ENCODE results near the gene LAMC2.

The LAMC2 gene

DNA sequence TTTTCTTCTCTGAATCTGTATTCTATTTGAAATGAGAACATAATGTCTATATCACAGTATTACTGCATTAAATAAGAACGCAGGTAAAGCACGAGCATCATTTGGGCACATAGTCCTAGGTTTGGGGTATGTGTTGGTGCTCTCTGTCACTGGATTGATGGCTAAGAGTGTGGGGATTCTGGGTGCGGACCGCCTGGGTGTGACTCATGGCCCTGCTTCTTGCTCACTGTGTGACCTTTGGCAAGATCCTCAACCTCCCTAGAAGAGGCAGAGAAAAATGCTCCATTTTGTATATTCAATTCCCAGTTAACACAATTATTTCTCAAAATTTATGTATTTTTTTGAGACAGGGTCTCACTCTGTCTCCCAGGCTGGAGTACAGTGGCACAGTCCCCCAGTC lies 99.7 kb downstream of the LAMC2 start:
- Histone ChIP-seq H3K18ac (ENCODE audit: low read length) (no peak overlapping the region), H3K4ac (ENCODE audit: low read length) (no peak overlapping the region), H3K27ac (replicated peaks; ENCODE audit: low read length) (no peak overlapping the region), H3K79me1 (ENCODE audit: low read depth, low read length) (no peaks in the 10 kb centered on the region), H3K27me3 (ENCODE audit: control insufficient read depth in 3 of 3, insufficient read depth in 3 of 3, low read depth in 1 of 3, low read length in 3 of 3) (no peaks in the 10 kb centered on the region), H2AK5ac (ENCODE audit: low read depth, low read length) (no peak overlapping the region), H3K36me3 (replicated peaks in 1 of 2; ENCODE audit: control insufficient read depth in 2 of 2, insufficient read depth in 2 of 2, low read length in 2 of 2) (no peaks in the 10 kb centered on the region), H3K9me3 (replicated peaks in 1 of 2; ENCODE audit: control insufficient read depth in 2 of 2, insufficient read depth in 1 of 2, low read depth in 1 of 2, low read length in 2 of 2) (no peaks in the 10 kb centered on the region), H3K4me2 (ENCODE audit: insufficient read depth, low read length, poor library complexity, severe bottlenecking) (no peak overlapping the region), H2BK12ac (ENCODE audit: low read length) (no peak overlapping the region), H2BK15ac (ENCODE audit: low read length) (no peak overlapping the region), H4K91ac (ENCODE audit: low read depth, low read length, poor library complexity) (no peak overlapping the region), H2BK5ac (ENCODE audit: low read length) (no peak overlapping the region), H3K4me3 (ENCODE audit: low read length in 2 of 2) (no peak overlapping the region), H4K8ac (ENCODE audit: low read depth, low read length) (no peak overlapping the region), H2BK120ac (ENCODE audit: low read depth, low read length) (no peak overlapping the region), H2AFZ (ENCODE audit: low read length) (no peak overlapping the region), H3K23ac (ENCODE audit: low read depth, low read length, poor library complexity) (no peak overlapping the region), H3K4me1 (ENCODE audit: control insufficient read depth in 2 of 2, insufficient read depth in 1 of 2, low read depth in 1 of 2, low read length in 2 of 2) (peaks cover 3 to 4% of the 10 kb centered on the region in 2 donors), H3K14ac (ENCODE audit: low read length) (no peak overlapping the region), H3K9ac (ENCODE audit: low read depth, low read length, poor library complexity) (no peak overlapping the region)
- DNase-seq (ENCODE audit: low spot score): no peak
- WGBS, 2 donors (ENCODE audit: extremely low coverage in 2 of 2, insufficient read length in 2 of 2, insufficient replicate concordance in 1 of 2): no CpG with 5 or more reads among the region's 4 CpGs

DNA sequence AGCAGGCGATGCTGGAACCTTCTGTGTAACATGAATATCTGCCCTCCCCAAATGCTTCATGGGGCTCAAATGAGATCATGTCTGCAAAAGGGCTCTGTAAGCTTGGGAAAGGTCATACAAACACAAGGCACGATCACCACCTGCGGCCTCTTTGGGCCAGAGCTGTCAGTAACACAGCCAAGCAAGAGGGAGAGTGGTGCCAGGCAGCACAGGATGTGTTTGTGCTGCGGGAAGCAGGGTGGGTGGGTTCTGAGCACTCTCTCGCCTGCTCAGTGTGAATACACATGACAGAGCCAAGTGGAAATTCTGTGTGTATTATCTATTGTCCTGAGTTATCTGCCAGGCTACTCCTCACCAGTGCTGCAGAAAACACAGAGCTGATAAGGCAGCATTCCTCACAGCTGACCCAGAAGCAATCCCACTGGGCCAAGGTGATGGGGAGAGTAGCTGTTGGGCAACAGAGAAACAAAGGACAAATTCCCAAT lies 101.2 kb downstream of the LAMC2 start:
- H2BK15ac ChIP-seq (ENCODE audit: low read length): no peak overlapping the region
- H3K9me3 ChIP-seq (replicated peaks in 1 of 2; ENCODE audit: control insufficient read depth in 2 of 2, insufficient read depth in 1 of 2, low read depth in 1 of 2, low read length in 2 of 2): no peaks in the 10 kb centered on the region
- no peak overlapping the region for H3K27ac ChIP-seq (replicated peaks; ENCODE audit: low read length)
- no peak overlapping the region for H2AK5ac ChIP-seq (ENCODE audit: low read depth, low read length)
- WGBS, 2 donors (ENCODE audit: extremely low coverage in 2 of 2, insufficient read length in 2 of 2, insufficient replicate concordance in 1 of 2): no CpG with 5 or more reads among the region's 5 CpGs
- H3K4me1 ChIP-seq (ENCODE audit: control insufficient read depth in 2 of 2, insufficient read depth in 1 of 2, low read depth in 1 of 2, low read length in 2 of 2): peaks cover 3 to 5% of the 10 kb centered on the region in 2 donors
- H3K23ac ChIP-seq (ENCODE audit: low read depth, low read length, poor library complexity): no peak overlapping the region
- H4K8ac ChIP-seq (ENCODE audit: low read depth, low read length): no peak overlapping the region
- no peak overlapping the region for H3K18ac ChIP-seq (ENCODE audit: low read length)
- H3K4me2 ChIP-seq (ENCODE audit: insufficient read depth, low read length, poor library complexity, severe bottlenecking): no peak overlapping the region
- H2BK120ac ChIP-seq (ENCODE audit: low read depth, low read length): no peak overlapping the region
- no peak overlapping the region for H2AFZ ChIP-seq (ENCODE audit: low read length)
- no peak overlapping the region for H3K4ac ChIP-seq (ENCODE audit: low read length)
- no peaks in the 10 kb centered on the region for H3K27me3 ChIP-seq (ENCODE audit: control insufficient read depth in 3 of 3, insufficient read depth in 3 of 3, low read depth in 1 of 3, low read length in 3 of 3)
- no peaks in the 10 kb centered on the region for H3K36me3 ChIP-seq (replicated peaks in 1 of 2; ENCODE audit: control insufficient read depth in 2 of 2, insufficient read depth in 2 of 2, low read length in 2 of 2)
- no peak overlapping the region for H2BK12ac ChIP-seq (ENCODE audit: low read length)
- no peak overlapping the region for H2BK5ac ChIP-seq (ENCODE audit: low read length)
- DNase-seq (ENCODE audit: low spot score): no peak
- no peaks in the 10 kb centered on the region for H3K79me1 ChIP-seq (ENCODE audit: low read depth, low read length)
- H3K14ac ChIP-seq (ENCODE audit: low read length): peak overlapping the region; percentile 47
- H3K4me3 ChIP-seq (ENCODE audit: low read length in 2 of 2): no peak overlapping the region
- no peak overlapping the region for H4K91ac ChIP-seq (ENCODE audit: low read depth, low read length, poor library complexity)
- H3K9ac ChIP-seq (ENCODE audit: low read depth, low read length, poor library complexity): no peak overlapping the region

- no peaks in the 10 kb centered on the region for H3K9me3 ChIP-seq (replicated peaks in 1 of 2; ENCODE audit: control insufficient read depth in 2 of 2, insufficient read depth in 1 of 2, low read depth in 1 of 2, low read length in 2 of 2)
- H3K4me3 ChIP-seq (ENCODE audit: low read length in 2 of 2): no peak overlapping the region
- no peaks in the 10 kb centered on the region for H3K27me3 ChIP-seq (ENCODE audit: control insufficient read depth in 3 of 3, insufficient read depth in 3 of 3, low read depth in 1 of 3, low read length in 3 of 3)
- no peak overlapping the region for H3K9ac ChIP-seq (ENCODE audit: low read depth, low read length, poor library complexity)
- H3K18ac ChIP-seq (ENCODE audit: low read length): no peak overlapping the region
- H2BK5ac ChIP-seq (ENCODE audit: low read length): no peak overlapping the region
- H2AFZ ChIP-seq (ENCODE audit: low read length): no peak overlapping the region
- H3K4me1 ChIP-seq (ENCODE audit: control insufficient read depth in 2 of 2, insufficient read depth in 1 of 2, low read depth in 1 of 2, low read length in 2 of 2): peaks cover 3 to 8% of the 10 kb centered on the region in 2 donors
- H2BK12ac ChIP-seq (ENCODE audit: low read length): no peak overlapping the region
- WGBS, 2 donors (ENCODE audit: extremely low coverage in 2 of 2, insufficient read length in 2 of 2, insufficient replicate concordance in 1 of 2): no CpG with 5 or more reads among the region's 2 CpGs
- no peak overlapping the region for H2BK120ac ChIP-seq (ENCODE audit: low read depth, low read length)
- H4K91ac ChIP-seq (ENCODE audit: low read depth, low read length, poor library complexity): no peak overlapping the region
- H3K4me2 ChIP-seq (ENCODE audit: insufficient read depth, low read length, poor library complexity, severe bottlenecking): no peak overlapping the region
- no peaks in the 10 kb centered on the region for H3K36me3 ChIP-seq (replicated peaks in 1 of 2; ENCODE audit: control insufficient read depth in 2 of 2, insufficient read depth in 2 of 2, low read length in 2 of 2)
- H3K14ac ChIP-seq (ENCODE audit: low read length): no peak overlapping the region
- DNase-seq (ENCODE audit: low spot score): no peak
- H3K4ac ChIP-seq (ENCODE audit: low read length): no peak overlapping the region
- no peak overlapping the region for H4K8ac ChIP-seq (ENCODE audit: low read depth, low read length)
- no peak overlapping the region for H3K27ac ChIP-seq (replicated peaks; ENCODE audit: low read length)
- no peak overlapping the region for H2BK15ac ChIP-seq (ENCODE audit: low read length)
- H2AK5ac ChIP-seq (ENCODE audit: low read depth, low read length): no peak overlapping the region
- no peak overlapping the region for H3K23ac ChIP-seq (ENCODE audit: low read depth, low read length, poor library complexity)
- no peaks in the 10 kb centered on the region for H3K79me1 ChIP-seq (ENCODE audit: low read depth, low read length)
Observed at GRCh38 chr1:183288583-183288982, 102.5 kb downstream of the LAMC2 start.

- Histone ChIP-seq H3K4me2 (ENCODE audit: insufficient read depth, low read length, poor library complexity, severe bottlenecking) (no peak overlapping the region), H2BK12ac (ENCODE audit: low read length) (peak overlapping the region; percentile 49), H3K36me3 (replicated peaks in 1 of 2; ENCODE audit: control insufficient read depth in 2 of 2, insufficient read depth in 2 of 2, low read length in 2 of 2) (no peaks in the 10 kb centered on the region), H2BK120ac (ENCODE audit: low read depth, low read length) (no peak overlapping the region), H4K91ac (ENCODE audit: low read depth, low read length, poor library complexity) (no peak overlapping the region), H3K23ac (ENCODE audit: low read depth, low read length, poor library complexity) (no peak overlapping the region), H3K9ac (ENCODE audit: low read depth, low read length, poor library complexity) (no peak overlapping the region), H3K4ac (ENCODE audit: low read length) (no peak overlapping the region), H2AFZ (ENCODE audit: low read length) (no peak overlapping the region), H3K27ac (replicated peaks; ENCODE audit: low read length) (no peak overlapping the region), H3K14ac (ENCODE audit: low read length) (no peak overlapping the region), H3K79me1 (ENCODE audit: low read depth, low read length) (no peaks in the 10 kb centered on the region), H3K18ac (ENCODE audit: low read length) (peak overlapping the region; percentile 79), H3K4me1 (ENCODE audit: control insufficient read depth in 2 of 2, insufficient read depth in 1 of 2, low read depth in 1 of 2, low read length in 2 of 2) (peaks cover 3 to 8% of the 10 kb centered on the region in 2 donors), H3K27me3 (ENCODE audit: control insufficient read depth in 3 of 3, insufficient read depth in 3 of 3, low read depth in 1 of 3, low read length in 3 of 3) (no peaks in the 10 kb centered on the region), H4K8ac (ENCODE audit: low read depth, low read length) (no peak overlapping the region), H2BK15ac (ENCODE audit: low read length) (peak overlapping the region; percentile 23), H3K9me3 (replicated peaks in 1 of 2; ENCODE audit: control insufficient read depth in 2 of 2, insufficient read depth in 1 of 2, low read depth in 1 of 2, low read length in 2 of 2) (no peaks in the 10 kb centered on the region), H2BK5ac (ENCODE audit: low read length) (no peak overlapping the region), H3K4me3 (ENCODE audit: low read length in 2 of 2) (no peak overlapping the region), H2AK5ac (ENCODE audit: low read depth, low read length) (peak overlapping the region; percentile 68)
- no peak for DNase-seq (ENCODE audit: low spot score)
- WGBS, 2 donors (ENCODE audit: extremely low coverage in 2 of 2, insufficient read length in 2 of 2, insufficient replicate concordance in 1 of 2): no CpG with 5 or more reads among the region's 9 CpGs
Observed at GRCh38 chr1:183289051-183289496, 103.0 kb downstream of the LAMC2 start.

All from neuronal stem cell (in vitro differentiated cells).